Trophoblast cell (in vitro differentiated cells and primary cell): Measurements from ENCODE around the gene FMNL1. TPM values are rescaled to one million over a fixed set of nuclear protein-coding genes. Genes with fewer than 3 reads are reported as not detected.

Experiments
- DNase-seq, 2 donors: peaks; one replicate each; pipeline ENCODE4 v3.0.0-alpha.2; 2016
- H2AFZ ChIP-seq: 2 replicates; pipeline ENCODE4 v1.6.1; 2013; ENCODE audit warnings: low read length, moderate library complexity, mild to moderate bottlenecking; ENCODE audit not compliant: insufficient read depth, poor library complexity
- H2AK5ac ChIP-seq: 2 replicates; pipeline ENCODE4 v1.6.1; 2013; ENCODE audit warnings: mild to moderate bottlenecking, low read length
- H2BK120ac ChIP-seq: 2 replicates; pipeline ENCODE4 v1.6.1; 2013; ENCODE audit warnings: low read length, mild to moderate bottlenecking, moderate library complexity; ENCODE audit not compliant: insufficient read depth, poor library complexity
- H2BK12ac ChIP-seq: 2 replicates; pipeline ENCODE4 v1.6.1; 2013; ENCODE audit warnings: mild to moderate bottlenecking, low read length, moderate library complexity
- H2BK5ac ChIP-seq: 2 replicates; pipeline ENCODE4 v1.6.1; 2013; ENCODE audit warnings: low read length, low read depth, moderate library complexity, mild to moderate bottlenecking; ENCODE audit not compliant: poor library complexity
- H3K14ac ChIP-seq: 2 replicates; pipeline ENCODE4 v1.6.1; 2013; ENCODE audit warnings: mild to moderate bottlenecking, low read length
- H3K18ac ChIP-seq: 2 replicates; pipeline ENCODE4 v1.6.1; 2013; ENCODE audit warnings: mild to moderate bottlenecking, low read length
- H3K23ac ChIP-seq: 2 replicates; pipeline ENCODE4 v1.6.1; 2013; ENCODE audit warnings: low read length
- H3K27ac ChIP-seq: 2 replicates; pipeline ENCODE4 v1.5.1; 2013; ENCODE audit warnings: low read depth, mild to moderate bottlenecking, inconsistent platforms, low read length, moderate library complexity
- H3K27me3 ChIP-seq: 2 replicates; pipeline ENCODE4 v1.6.1; 2013; ENCODE audit warnings: inconsistent platforms, mild to moderate bottlenecking, low read length, moderate library complexity; ENCODE audit not compliant: insufficient read depth
- H3K36me3 ChIP-seq, 2 experiments: 1 replicate in 1 of 2; 2 replicates in 1 of 2; pipeline ENCODE4 v1.6.1; 2013; ENCODE audit warnings: low read length in 2 of 2, mild to moderate bottlenecking in 2 of 2, moderate library complexity in 1 of 2; ENCODE audit not compliant: insufficient read depth in 2 of 2, control insufficient read depth in 1 of 2
- H3K4ac ChIP-seq: 2 replicates; pipeline ENCODE4 v1.6.1; 2013; ENCODE audit warnings: low read depth, mild to moderate bottlenecking, low read length, moderate library complexity
- H3K4me1 ChIP-seq, 2 experiments: 1 replicate in 1 of 2; 2 replicates in 1 of 2; pipeline ENCODE4 v1.6.1; 2013; ENCODE audit warnings: low read length in 2 of 2, mild to moderate bottlenecking in 2 of 2, moderate library complexity in 1 of 2; ENCODE audit not compliant: insufficient read depth in 2 of 2, control insufficient read depth in 1 of 2
- H3K4me2 ChIP-seq: 2 replicates; pipeline ENCODE4 v1.6.1; 2013; ENCODE audit warnings: inconsistent platforms, mild to moderate bottlenecking, low read length, moderate library complexity
- H3K4me3 ChIP-seq: 2 replicates; pipeline ENCODE4 v1.5.1; 2013; ENCODE audit warnings: mild to moderate bottlenecking, low read depth, low read length, inconsistent platforms
- H3K79me1 ChIP-seq: one replicate; pipeline ENCODE4 v1.6.1; 2013; ENCODE audit warnings: low read length
- H3K79me2 ChIP-seq: 2 replicates; pipeline ENCODE4 v1.6.1; 2013; ENCODE audit warnings: low read length, mild to moderate bottlenecking; ENCODE audit not compliant: control insufficient read depth, insufficient read depth, poor library complexity
- H3K9ac ChIP-seq: 2 replicates; pipeline ENCODE4 v1.6.1; 2013; ENCODE audit warnings: mild to moderate bottlenecking, low read length
- H3K9me3 ChIP-seq: 2 replicates; pipeline ENCODE4 v1.6.1; 2013; ENCODE audit warnings: low read depth, mild to moderate bottlenecking, control low read depth, inconsistent platforms, low read length; ENCODE audit not compliant: insufficient read depth
- H4K12ac ChIP-seq: 2 replicates; pipeline ENCODE4 v1.6.1; 2013; ENCODE audit warnings: low read depth, mild to moderate bottlenecking, low read length, moderate library complexity
- H4K8ac ChIP-seq: 2 replicates; pipeline ENCODE4 v1.6.1; 2013; ENCODE audit warnings: low read depth, mild to moderate bottlenecking, low read length, moderate library complexity
- H4K91ac ChIP-seq: one replicate; pipeline ENCODE4 v1.6.1; 2013; ENCODE audit warnings: low read depth, mild to moderate bottlenecking, low read length, moderate library complexity
- WGBS: extraction: QIAGEN DNeasy Blood & Tissue Kit; methylation state at CpG from one replicate; pipeline ENCODE4 v1.1.7; 2013; ENCODE audit warnings: missing lambda C conversion rate; ENCODE audit not compliant: insufficient read length, insufficient coverage; ENCODE audit errors: extremely low coverage; 5-methylcytosine and 5-hydroxymethylcytosine counted together
- polyA plus RNA-seq: library from polyadenylated mRNA; stranded (reverse); fragments of 200-250 nt; gene quantifications from 2 replicates; pipeline ENCODE4 v1.2.3, GENCODE V29; 2013

The FMNL1 gene
- 2.4 and 2.8 TPM in 2 replicates for polyA plus RNA-seq

- no peaks in the 10 kb centered on the region for H3K79me2 ChIP-seq
- H4K12ac ChIP-seq = no peak within 1 kb of the TSS
- no CpG with 5 or more reads among the region's 98 CpGs for WGBS
- no peak within 1 kb of the TSS for H3K14ac ChIP-seq
- no peaks in the 10 kb centered on the region for H3K36me3 ChIP-seq
- H2BK12ac ChIP-seq = no peak within 1 kb of the TSS
- peak within 1 kb of the TSS; percentile 23 for H3K4me3 ChIP-seq
- peaks cover 3% of the 10 kb centered on the region for H3K9me3 ChIP-seq
- no peak within 1 kb of the TSS for H3K23ac ChIP-seq
- peaks cover 40% of the 10 kb centered on the region for H3K27me3 ChIP-seq
- no peak within 1 kb of the TSS for H3K18ac ChIP-seq
- no peak for DNase-seq
- no peak within 1 kb of the TSS for H2AFZ ChIP-seq
- peaks cover 2 to 5% of the 10 kb centered on the region in 2 experiments for H3K4me1 ChIP-seq
- no peak within 1 kb of the TSS for H3K4ac ChIP-seq
- no peak within 1 kb of the TSS for H3K9ac ChIP-seq
- H2BK120ac ChIP-seq = no peak within 1 kb of the TSS
- H2BK5ac ChIP-seq = no peak within 1 kb of the TSS
- no peaks in the 10 kb centered on the region for H3K79me1 ChIP-seq
- no peak within 1 kb of the TSS for H4K8ac ChIP-seq
- no peak within 1 kb of the TSS for H3K27ac ChIP-seq
- H4K91ac ChIP-seq = no peak within 1 kb of the TSS
- H2AK5ac ChIP-seq = no peak within 1 kb of the TSS
- H3K4me2 ChIP-seq = peak within 1 kb of the TSS; percentile 69
These were observed at the start of gene FMNL1 for GRCh38 chr17:45221081-45222013. Gene FMNL1 (plus strand): TSS chr17:45221885. CDS start chr17:45222125, 240 bp downstream.

- Histone ChIP-seq H3K18ac (peak overlapping the region; percentile 3), H3K14ac (peak overlapping the region; percentile 43), H2BK12ac (peak overlapping the region; percentile 3), H3K9ac (no peak overlapping the region), H2AFZ (peak overlapping the region; percentile 8), H3K4me2 (no peak overlapping the region), H3K9me3 (no peaks in the 10 kb centered on the region), H3K27ac (no peak overlapping the region), H3K79me1 (peaks cover 17% of the 10 kb centered on the region), H3K4me3 (no peak overlapping the region), H3K79me2 (no peaks in the 10 kb centered on the region), H2BK120ac (peak overlapping the region; percentile 1), H3K27me3 (no peaks in the 10 kb centered on the region), H3K23ac (no peak overlapping the region), H3K36me3 (no peaks in the 10 kb centered on the region), H4K12ac (no peak overlapping the region), H3K4me1 (peaks cover 27 to 29% of the 10 kb centered on the region in 2 experiments), H4K8ac (peak overlapping the region; percentile 74), H2AK5ac (no peak overlapping the region), H4K91ac (peak overlapping the region; percentile 71), H2BK5ac (no peak overlapping the region), H3K4ac (no peak overlapping the region)
- DNase-seq = no peak
- WGBS = no CpG with 5 or more reads among the region's 5 CpGs
These were observed 49.5 kb upstream of the FMNL1 start for GRCh38 chr17:45172232-45172540.

- peak overlapping the region; percentile 8 for H2AFZ ChIP-seq
- H3K4me2 ChIP-seq = no peak overlapping the region
- H3K79me2 ChIP-seq = no peaks in the 10 kb centered on the region
- no peak overlapping the region for H3K27ac ChIP-seq
- peaks cover 27 to 29% of the 10 kb centered on the region in 2 experiments for H3K4me1 ChIP-seq
- no peak overlapping the region for H2BK120ac ChIP-seq
- H4K8ac ChIP-seq = peak overlapping the region; percentile 65
- H2AK5ac ChIP-seq = no peak overlapping the region
- no peaks in the 10 kb centered on the region for H3K36me3 ChIP-seq
- H3K23ac ChIP-seq = no peak overlapping the region
- no peaks in the 10 kb centered on the region for H3K27me3 ChIP-seq
- no peak overlapping the region for H3K9ac ChIP-seq
- H4K91ac ChIP-seq = peak overlapping the region; percentile 71
- peak overlapping the region; percentile 45 for H2BK12ac ChIP-seq
- H3K4ac ChIP-seq = no peak overlapping the region
- no CpG with 5 or more reads among the region's 10 CpGs for WGBS
- H3K9me3 ChIP-seq = no peaks in the 10 kb centered on the region
- peak overlapping the region; percentile 48 for H3K18ac ChIP-seq
- peak overlapping the region; percentile 66 for H4K12ac ChIP-seq
- H3K4me3 ChIP-seq = no peak overlapping the region
- H3K14ac ChIP-seq = peak overlapping the region; percentile 59
- no peak overlapping the region for H2BK5ac ChIP-seq
- peaks cover 17% of the 10 kb centered on the region for H3K79me1 ChIP-seq
- DNase-seq = peak in 1 of 2 donors; percentile 8
These were observed 49.0 kb upstream of the FMNL1 start for GRCh38 chr17:45172541-45173286.

- no peak overlapping the region for H4K8ac ChIP-seq
- peaks cover 15% of the 10 kb centered on the region for H3K79me1 ChIP-seq
- no peak overlapping the region for H3K14ac ChIP-seq
- H3K4me2 ChIP-seq = no peak overlapping the region
- no peaks in the 10 kb centered on the region for H3K27me3 ChIP-seq
- H3K4ac ChIP-seq = no peak overlapping the region
- no peak overlapping the region for H4K12ac ChIP-seq
- no peak for DNase-seq
- no peak overlapping the region for H2BK5ac ChIP-seq
- no peak overlapping the region for H3K18ac ChIP-seq
- no peak overlapping the region for H3K4me3 ChIP-seq
- H2BK120ac ChIP-seq = no peak overlapping the region
- no peak overlapping the region for H3K27ac ChIP-seq
- H3K9ac ChIP-seq = no peak overlapping the region
- no CpG with 5 or more reads among the region's 3 CpGs for WGBS
- H3K36me3 ChIP-seq = no peaks in the 10 kb centered on the region
- H3K9me3 ChIP-seq = no peaks in the 10 kb centered on the region
- H2AK5ac ChIP-seq = no peak overlapping the region
- no peak overlapping the region for H3K23ac ChIP-seq
- H3K4me1 ChIP-seq = peaks cover 25% of the 10 kb centered on the region in 2 experiments
- H2AFZ ChIP-seq = no peak overlapping the region
- no peak overlapping the region for H2BK12ac ChIP-seq
- H3K79me2 ChIP-seq = no peaks in the 10 kb centered on the region
- no peak overlapping the region for H4K91ac ChIP-seq
These were observed 45.9 kb upstream of the FMNL1 start for GRCh38 chr17:45175759-45176115.
